HepG2 (cell line): ENCODE measurements around the gene CDC25C. TPM values are rescaled to one million over a fixed set of nuclear protein-coding genes. Genes with fewer than 3 reads are reported as not detected.

Experiments
- AKNA ChIP-seq: sonication (generic); formaldehyde crosslinking; IDR thresholded peaks from 2 replicates; pipeline ENCODE4 v1.4.0; 2020; ENCODE audit warnings: missing genetic modification reagents, borderline replicate concordance
- CHD2 ChIP-seq: IDR thresholded peaks from 2 replicates; pipeline ENCODE4 v1.6.1; 2011; ENCODE audit warnings: low read depth, low read length, improper control_type of control experiment
- MATR3 ChIP-seq: sonication (generic); formaldehyde crosslinking; IDR thresholded peaks from 2 replicates; pipeline ENCODE4 v1.4.0; 2020; ENCODE audit warnings: missing genetic modification reagents
- RELA ChIP-seq: sonication (generic); formaldehyde crosslinking; IDR thresholded peaks from 2 replicates; pipeline ENCODE4 v1.4.0; 2020; ENCODE audit warnings: missing genetic modification reagents
- RXRA ChIP-seq: sonication (generic); formaldehyde crosslinking; IDR thresholded peaks from 2 replicates; pipeline ENCODE4 v1.5.1; 2020; ENCODE audit warnings: missing genetic modification reagents
- SMAD9 ChIP-seq: sonication (generic); formaldehyde crosslinking; IDR thresholded peaks from 2 replicates; pipeline ENCODE4 v1.5.1; 2020; ENCODE audit warnings: mild to moderate bottlenecking, missing genetic modification reagents
- SP1 ChIP-seq, 2 experiments: fragments of 450-650 bp in 1 of 2; sonication (generic) in 1 of 2; formaldehyde crosslinking in 1 of 2; IDR thresholded peaks; 2 replicates each; pipeline versions ENCODE4 v1.4.0 to v1.6.1; 2016 to 2020; ENCODE audit warnings: missing genetic modification reagents in 1 of 2
- TOPORS ChIP-seq: sonication (generic); formaldehyde crosslinking; IDR thresholded peaks from 2 replicates; pipeline ENCODE4 v1.8.0; 2023; ENCODE audit warnings: mild to moderate bottlenecking, missing genetic modification reagents
- U2AF1 ChIP-seq: fragments of 200-400 bp; formaldehyde crosslinking; optimal IDR thresholded peaks from 2 replicates; pipeline ENCODE3; 2017; ENCODE audit warnings: mild to moderate bottlenecking, low read depth, low read length
- ZNF431 ChIP-seq: sonication (generic); formaldehyde crosslinking; IDR thresholded peaks from 2 replicates; pipeline ENCODE4 v1.9.0; 2022; ENCODE audit warnings: missing genetic modification reagents, low read depth, mild to moderate bottlenecking, borderline replicate concordance
- ZNF687 ChIP-seq: sonication (generic); formaldehyde crosslinking; IDR thresholded peaks from 2 replicates; pipeline ENCODE4 v1.5.1; 2020; ENCODE audit warnings: mild to moderate bottlenecking, missing genetic modification reagents, moderate library complexity
- polyA plus RNA-seq, 8 experiments: library from polyadenylated mRNA; depleted of rRNA in 3 of 8; stranded (reverse) in 7 of 8; unstranded in 1 of 8; fragments of >200 nt; fragmentation: Illumina TruSeq in 4 of 8; extraction: Trizol in 4 of 8; gene quantifications; 2 replicates each; pipeline versions ENCODE4 v1.2.1 to v1.2.3, GENCODE V29; 2011 to 2016; ENCODE audit warnings: low read depth in 4 of 8, missing spikeins in 1 of 8, mixed read lengths in 1 of 8; ENCODE audit not compliant: insufficient read depth in 1 of 8
- total RNA-seq, 5 experiments: library from RNA; depleted of rRNA; stranded (reverse); fragments of >200 nt; fragmentation: Illumina TruSeq; extraction: Trizol; gene quantifications; 2 replicates each; pipeline ENCODE4 v1.2.3, GENCODE V29; 2016; ENCODE audit warnings: low read depth in 1 of 5
- TF ChIP-seq, protein P1 (sequence below): sonication (generic); formaldehyde crosslinking; IDR thresholded peaks from 2 replicates; pipeline ENCODE4 v1.4.0; 2020; ENCODE audit warnings: low read depth, missing genetic modification reagents
- TF ChIP-seq, protein P2 (sequence below): sonication (generic); formaldehyde crosslinking; IDR thresholded peaks from 2 replicates; pipeline ENCODE4 v1.4.0; 2020; ENCODE audit warnings: missing genetic modification reagents

The CDC25C gene
- total and polyA plus RNA-seq, 2 of the 13 experiments (the other 11 are each of a cell fraction or from before 2014, with no cell fraction given), result 17.7 to 27.6 TPM

DNA sequence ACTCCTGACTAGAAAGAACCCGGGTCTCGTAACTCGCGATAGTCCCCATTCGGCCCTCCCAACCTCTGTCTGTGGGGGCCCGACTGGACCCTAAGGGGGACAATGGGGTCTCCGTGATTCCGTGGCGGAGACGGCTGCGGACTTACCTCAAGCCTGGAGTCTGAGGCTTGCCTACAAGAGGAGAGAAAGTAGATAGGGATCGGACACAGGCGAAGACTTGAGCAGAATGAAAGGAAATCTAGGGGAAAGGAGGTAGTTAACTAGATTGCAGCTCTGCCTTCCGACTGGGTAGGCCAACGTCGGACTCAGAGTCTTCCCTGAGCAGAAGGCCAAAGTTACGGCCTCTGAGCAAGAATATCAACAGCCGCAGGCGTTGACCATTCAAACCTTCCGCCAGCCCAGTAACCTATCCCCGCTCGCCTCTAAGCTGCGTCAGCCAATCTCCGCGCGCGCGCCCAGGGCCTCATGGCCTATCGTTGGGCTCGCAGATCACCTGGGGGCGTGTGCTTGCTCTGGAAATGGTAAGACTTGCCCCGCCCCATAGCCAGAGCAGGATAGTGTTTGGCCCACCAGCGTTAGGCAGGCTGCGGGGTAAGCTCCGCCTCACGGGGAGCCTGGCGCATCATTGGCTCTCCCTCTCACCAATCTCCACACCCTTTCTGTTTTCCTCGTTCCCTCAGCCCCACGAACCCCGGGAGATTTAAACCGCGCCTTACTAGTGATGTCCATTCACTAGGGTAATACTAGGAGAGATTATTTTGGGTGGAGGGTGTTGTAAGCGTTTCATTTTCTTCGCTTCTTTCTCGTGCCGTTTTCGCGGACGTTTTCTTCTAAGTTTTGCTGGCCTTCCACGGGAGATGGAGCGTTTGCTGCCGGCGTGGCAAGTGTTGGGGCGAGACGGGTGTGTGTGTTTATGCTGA is at the start of gene CDC25C (continued):
- peak; percentile 75 for TF ChIP-seq ZNF687
- TF ChIP-seq U2AF1, result no peak
- TF ChIP-seq AKNA (CRISPR knock-in tag), result no peak
- TF ChIP-seq, protein P1, sequence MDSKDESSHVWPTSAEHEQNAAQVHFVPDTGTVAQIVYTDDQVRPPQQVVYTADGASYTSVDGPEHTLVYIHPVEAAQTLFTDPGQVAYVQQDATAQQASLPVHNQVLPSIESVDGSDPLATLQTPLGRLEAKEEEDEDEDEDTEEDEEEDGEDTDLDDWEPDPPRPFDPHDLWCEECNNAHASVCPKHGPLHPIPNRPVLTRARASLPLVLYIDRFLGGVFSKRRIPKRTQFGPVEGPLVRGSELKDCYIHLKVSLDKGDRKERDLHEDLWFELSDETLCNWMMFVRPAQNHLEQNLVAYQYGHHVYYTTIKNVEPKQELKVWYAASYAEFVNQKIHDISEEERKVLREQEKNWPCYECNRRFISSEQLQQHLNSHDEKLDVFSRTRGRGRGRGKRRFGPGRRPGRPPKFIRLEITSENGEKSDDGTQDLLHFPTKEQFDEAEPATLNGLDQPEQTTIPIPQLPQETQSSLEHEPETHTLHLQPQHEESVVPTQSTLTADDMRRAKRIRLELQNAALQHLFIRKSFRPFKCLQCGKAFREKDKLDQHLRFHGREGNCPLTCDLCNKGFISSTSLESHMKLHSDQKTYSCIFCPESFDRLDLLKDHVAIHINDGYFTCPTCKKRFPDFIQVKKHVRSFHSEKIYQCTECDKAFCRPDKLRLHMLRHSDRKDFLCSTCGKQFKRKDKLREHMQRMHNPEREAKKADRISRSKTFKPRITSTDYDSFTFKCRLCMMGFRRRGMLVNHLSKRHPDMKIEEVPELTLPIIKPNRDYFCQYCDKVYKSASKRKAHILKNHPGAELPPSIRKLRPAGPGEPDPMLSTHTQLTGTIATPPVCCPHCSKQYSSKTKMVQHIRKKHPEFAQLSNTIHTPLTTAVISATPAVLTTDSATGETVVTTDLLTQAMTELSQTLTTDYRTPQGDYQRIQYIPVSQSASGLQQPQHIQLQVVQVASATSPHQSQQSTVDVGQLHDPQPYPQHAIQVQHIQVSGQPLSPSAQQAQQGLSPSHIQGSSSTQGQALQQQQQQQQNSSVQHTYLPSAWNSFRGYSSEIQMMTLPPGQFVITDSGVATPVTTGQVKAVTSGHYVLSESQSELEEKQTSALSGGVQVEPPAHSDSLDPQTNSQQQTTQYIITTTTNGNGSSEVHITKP (CRISPR knock-in tag), result no peak
- TF ChIP-seq SP1 (IDR thresholded peaks at IDR 0.05), result no peak
- TF ChIP-seq SP1 (CRISPR knock-in tag; IDR thresholded peaks at IDR 0.05), result peak; percentile 60
- TF ChIP-seq RELA (CRISPR knock-in tag), result no peak
- TF ChIP-seq, protein P2, sequence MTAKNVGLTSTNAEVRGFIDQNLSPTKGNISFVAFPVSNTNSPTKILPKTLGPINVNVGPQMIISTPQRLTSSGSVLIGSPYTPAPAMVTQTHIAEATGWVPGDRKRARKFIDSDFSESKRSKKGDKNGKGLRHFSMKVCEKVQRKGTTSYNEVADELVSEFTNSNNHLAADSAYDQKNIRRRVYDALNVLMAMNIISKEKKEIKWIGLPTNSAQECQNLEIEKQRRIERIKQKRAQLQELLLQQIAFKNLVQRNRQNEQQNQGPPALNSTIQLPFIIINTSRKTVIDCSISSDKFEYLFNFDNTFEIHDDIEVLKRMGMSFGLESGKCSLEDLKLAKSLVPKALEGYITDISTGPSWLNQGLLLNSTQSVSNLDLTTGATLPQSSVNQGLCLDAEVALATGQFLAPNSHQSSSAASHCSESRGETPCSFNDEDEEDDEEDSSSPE (CRISPR knock-in tag), result peak; percentile 99
- TF ChIP-seq MATR3, result no peak
- TF ChIP-seq SMAD9 (CRISPR knock-in tag), result no peak
- peak; percentile 61; the same call in 1 of the 2 replicates for TF ChIP-seq TOPORS
- peak; percentile 19; the same call in 1 of the 2 replicates for TF ChIP-seq RXRA (CRISPR knock-in tag)
- peak; percentile 71; the same call in 1 of the 2 replicates for TF ChIP-seq CHD2
- TF ChIP-seq ZNF431, result no peak
